Keratinocyte (primary cell): ENCODE measurements around the gene BAIAP2L2. TPM values are rescaled to one million over a fixed set of nuclear protein-coding genes. Genes with fewer than 3 reads are reported as not detected.

Experiments used
- DNase-seq: peaks from one replicate; pipeline ENCODE4 v3.0.0-alpha.2; 2011; ENCODE audit warnings: low read depth, missing footprints, low spot score
- FAIRE-seq: peaks from 2 replicates; lab custom pipeline; 2011; peaks lifted over from hg19 to GRCh38; lab: Jason Lieb, UNC
- H2AFZ ChIP-seq: 2 replicates; pipeline ENCODE4 v1.6.0; 2012; ENCODE audit warnings: low read length, control low read depth, inconsistent platforms; ENCODE audit not compliant: control insufficient read depth
- H3K27ac ChIP-seq: 2 replicates; pipeline ENCODE4 v1.5.1; 2011; ENCODE audit warnings: low read length; ENCODE audit not compliant: control insufficient read depth, insufficient read depth
- H3K27me3 ChIP-seq: 3 replicates; pipeline ENCODE4 v1.6.0; 2011; ENCODE audit warnings: low read length; ENCODE audit not compliant: control insufficient read depth, insufficient read depth; ENCODE audit errors: extremely low read depth
- H3K36me3 ChIP-seq, 2 experiments: 2 replicates in 1 of 2; 3 replicates in 1 of 2; pipeline ENCODE4 v1.5.1; 2011; ENCODE audit warnings: low read length in 2 of 2, mild to moderate bottlenecking in 1 of 2; ENCODE audit not compliant: control insufficient read depth in 2 of 2, insufficient read depth in 2 of 2; ENCODE audit errors: extremely low read depth in 1 of 2
- H3K4me1 ChIP-seq: 3 replicates; pipeline ENCODE4 v1.5.1; 2011; ENCODE audit warnings: low read length; ENCODE audit not compliant: control insufficient read depth, insufficient read depth; ENCODE audit errors: extremely low read depth
- H3K4me2 ChIP-seq: 3 replicates; pipeline ENCODE4 v1.6.0; 2011; ENCODE audit warnings: low read depth, low read length; ENCODE audit not compliant: control insufficient read depth, insufficient read depth; ENCODE audit errors: extremely low read depth
- H3K4me3 ChIP-seq, 3 experiments: fragments of 200-600 bp in 1 of 3; sonication (generic) in 1 of 3; 2 replicates in 2 of 3; 3 replicates in 1 of 3; pipeline ENCODE4 v1.5.1; 2011 to 2016; ENCODE audit warnings: low read length in 3 of 3, mild to moderate bottlenecking in 3 of 3, control low read depth in 2 of 3, inconsistent platforms in 1 of 3, low read depth in 1 of 3, mixed read lengths in 1 of 3, mixed run types in 1 of 3, moderate library complexity in 1 of 3; ENCODE audit not compliant: control insufficient read depth in 2 of 3, insufficient read depth in 2 of 3; ENCODE audit errors: extremely low read depth in 1 of 3
- H3K79me2 ChIP-seq: 2 replicates; pipeline ENCODE4 v1.6.0; 2012; ENCODE audit warnings: low read length; ENCODE audit not compliant: control insufficient read depth, insufficient read depth
- H3K9ac ChIP-seq: 3 replicates; pipeline ENCODE4 v1.6.0; 2011; ENCODE audit warnings: low read length; ENCODE audit not compliant: control insufficient read depth, insufficient read depth; ENCODE audit errors: extremely low read depth
- H3K9me1 ChIP-seq: 3 replicates; pipeline ENCODE4 v1.6.0; 2011; ENCODE audit warnings: low read length; ENCODE audit not compliant: control insufficient read depth, insufficient read depth; ENCODE audit errors: extremely low read depth
- H3K9me3 ChIP-seq: 2 replicates; pipeline ENCODE4 v1.5.1; 2012; ENCODE audit warnings: low read depth, low read length; ENCODE audit not compliant: control insufficient read depth
- H4K20me1 ChIP-seq: 3 replicates; pipeline ENCODE4 v1.6.0; 2011; ENCODE audit warnings: low read length; ENCODE audit not compliant: control insufficient read depth, insufficient read depth; ENCODE audit errors: extremely low read depth
- CTCF ChIP-seq, 3 experiments: IDR thresholded peaks in 1 of 3; conservative IDR thresholded peaks in 1 of 3; optimal IDR thresholded peaks in 1 of 3; 2 replicates in 2 of 3; 3 replicates in 1 of 3; pipeline versions ENCODE3 to v1.5.1; 2011; ENCODE audit warnings: low read length in 3 of 3, mild to moderate bottlenecking in 3 of 3, moderate library complexity in 2 of 3, control low read depth in 1 of 3, inconsistent platforms in 1 of 3; ENCODE audit not compliant: insufficient read depth in 2 of 3; ENCODE audit errors: extremely low read depth in 1 of 3
- EZH2 ChIP-seq: IDR thresholded peaks from one replicate; pipeline ENCODE4 v1.6.1; 2012; ENCODE audit warnings: inconsistent platforms, mild to moderate bottlenecking, low read length, moderate library complexity
- dilution Hi-C: fragments of 300-500 bp; cut with MboI; formaldehyde crosslinking; loops from one replicate; pipeline ENCODE4 v1.7.0; 2020; ENCODE audit warnings: low sequenced_read_pairs; ENCODE audit not compliant: extremely low pct_ligation_motif_present
- polyA plus RNA-seq, 5 experiments: library from polyadenylated mRNA; depleted of rRNA in 3 of 5; stranded (reverse) in 3 of 5; stranded (forward) in 1 of 5; unstranded in 1 of 5; fragments of >200 nt; gene quantifications; 1 replicate in 1 of 5; 2 replicates in 3 of 5; 3 replicates in 1 of 5; pipeline versions ENCODE4 v1.2.1 to v1.2.3, GENCODE V29; 2011 to 2012; ENCODE audit warnings: missing spikeins in 2 of 5, low read depth in 1 of 5, low replicate concordance in 1 of 5

The BAIAP2L2 gene
- polyA plus RNA-seq, 1 donor (not counting 4 experiments of a cell fraction or from before 2014, with no cell fraction given), result 2.3 TPM

- Histone ChIP-seq H3K79me2 (no peaks in the 10 kb centered on the region), H2AFZ (no peak overlapping the region), H3K27me3 (no peaks in the 10 kb centered on the region), H3K36me3 (no peaks in the 10 kb centered on the region), H4K20me1 (no peaks in the 10 kb centered on the region), H3K9me3 (no peaks in the 10 kb centered on the region), H3K4me3 (no peak overlapping the region), H3K9me1 (no peaks in the 10 kb centered on the region), H3K4me1 (peaks cover 10% of the 10 kb centered on the region), H3K4me2 (no peak overlapping the region), H3K9ac (no peak overlapping the region), H3K27ac (no peak overlapping the region)
- TF ChIP-seq CTCF (optimal IDR thresholded peaks at IDR 0.05 in 1 of 3, IDR thresholded peaks at IDR 0.05 in 1 of 3, conservative IDR thresholded peaks at IDR 0.05 in 1 of 3; ENCODE audit: extremely low read depth in 1 of 3, insufficient read depth in 2 of 3, low read length in 3 of 3) (no peak), EZH2 (no peak)
- DNase-seq, result no peak
- FAIRE-seq, result no peak
- dilution Hi-C loops, result no loop called here
Observed at GRCh38 chr22:38036392-38037062, 74.0 kb downstream of the BAIAP2L2 start.

DNA sequence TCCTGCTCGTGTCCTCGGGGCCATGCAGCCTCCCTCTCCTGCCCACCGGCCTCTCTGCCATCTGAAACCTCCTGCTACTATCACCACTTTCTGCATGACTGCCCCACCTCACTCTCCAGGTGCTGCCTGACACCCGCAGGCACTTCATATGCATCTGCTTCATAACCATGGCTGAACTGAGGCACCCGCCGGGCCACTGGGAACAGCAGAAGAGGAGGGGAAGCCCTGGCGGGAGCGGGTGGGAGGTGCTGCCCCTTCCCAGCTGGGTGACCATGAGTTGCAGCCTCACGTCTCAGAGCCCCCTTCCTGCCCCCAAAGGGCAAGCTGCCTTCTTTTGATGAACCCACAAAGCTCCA, 75.0 kb downstream of the BAIAP2L2 start:
- dilution Hi-C loops, result no loop called here
- no peak overlapping the region for H3K9ac ChIP-seq

More for the DNA sequence above, 75.0 kb downstream of the BAIAP2L2 start:
- no peak for FAIRE-seq
- H3K9me3 ChIP-seq, result no peaks in the 10 kb centered on the region
- H3K27ac ChIP-seq, result no peak overlapping the region
- H3K4me2 ChIP-seq, result no peak overlapping the region
- H3K36me3 ChIP-seq, result no peaks in the 10 kb centered on the region
- H2AFZ ChIP-seq, result no peak overlapping the region
- no peak for DNase-seq
- TF ChIP-seq EZH2 (no peak), CTCF (optimal IDR thresholded peaks at IDR 0.05 in 1 of 3, IDR thresholded peaks at IDR 0.05 in 1 of 3, conservative IDR thresholded peaks at IDR 0.05 in 1 of 3; ENCODE audit: extremely low read depth in 1 of 3, insufficient read depth in 2 of 3, low read length in 3 of 3) (no peak)
- H3K4me1 ChIP-seq, result peaks cover 10% of the 10 kb centered on the region
- no peaks in the 10 kb centered on the region for H3K27me3 ChIP-seq
- no peaks in the 10 kb centered on the region for H4K20me1 ChIP-seq
- H3K4me3 ChIP-seq, result no peak overlapping the region
- no peaks in the 10 kb centered on the region for H3K79me2 ChIP-seq
- no peaks in the 10 kb centered on the region for H3K9me1 ChIP-seq

Other genes starting within 250 kb of the BAIAP2L2 start
- gene MICALL1, start 204.4 kb downstream of the BAIAP2L2 start, polyA plus RNA-seq, result 42.8 to 108 TPM (median 65.0 TPM) in 3 replicates
- gene C22orf23, start 157.1 kb downstream of the BAIAP2L2 start, polyA plus RNA-seq, result 0.10 TPM in 1 of 3 replicates, not detected in the others
- gene POLR2F, start 157.0 kb downstream of the BAIAP2L2 start, polyA plus RNA-seq, result 101 to 119 TPM (median 108 TPM) in 3 replicates
- gene SOX10, start 126.1 kb downstream of the BAIAP2L2 start, polyA plus RNA-seq, result not detected in 3 replicates
- gene PICK1, start 53.3 kb downstream of the BAIAP2L2 start, polyA plus RNA-seq, result 26.8 to 33.0 TPM (median 28.8 TPM) in 3 replicates
- gene SLC16A8, start 26.5 kb downstream of the BAIAP2L2 start, polyA plus RNA-seq, result not detected in 3 replicates
- 4.6 to 12.1 TPM (median 5.2 TPM) in 3 replicates for gene PLA2G6, start 71.1 kb upstream of the BAIAP2L2 start, polyA plus RNA-seq
- 8.6 to 10.5 TPM (median 10.5 TPM) in 3 replicates for gene MAFF, start 91.3 kb upstream of the BAIAP2L2 start, polyA plus RNA-seq
- 12.8 to 47.3 TPM (median 18.8 TPM) in 3 replicates for gene TMEM184B, start 162.3 kb upstream of the BAIAP2L2 start, polyA plus RNA-seq
- 168 to 229 TPM (median 198 TPM) in 3 replicates for gene CSNK1E, start 206.7 kb upstream of the BAIAP2L2 start, polyA plus RNA-seq